HG03066 (cell line): ENCODE data around the gene EDN1.

Experiments
- ATAC-seq: cut with Tn5 transposase; IDR thresholded peaks from one replicate; pipeline ENCODE4 v1.9.1; 2021; ENCODE audit warnings: low read depth; ENCODE audit not compliant: unreplicated experiment

The EDN1 gene

DNA sequence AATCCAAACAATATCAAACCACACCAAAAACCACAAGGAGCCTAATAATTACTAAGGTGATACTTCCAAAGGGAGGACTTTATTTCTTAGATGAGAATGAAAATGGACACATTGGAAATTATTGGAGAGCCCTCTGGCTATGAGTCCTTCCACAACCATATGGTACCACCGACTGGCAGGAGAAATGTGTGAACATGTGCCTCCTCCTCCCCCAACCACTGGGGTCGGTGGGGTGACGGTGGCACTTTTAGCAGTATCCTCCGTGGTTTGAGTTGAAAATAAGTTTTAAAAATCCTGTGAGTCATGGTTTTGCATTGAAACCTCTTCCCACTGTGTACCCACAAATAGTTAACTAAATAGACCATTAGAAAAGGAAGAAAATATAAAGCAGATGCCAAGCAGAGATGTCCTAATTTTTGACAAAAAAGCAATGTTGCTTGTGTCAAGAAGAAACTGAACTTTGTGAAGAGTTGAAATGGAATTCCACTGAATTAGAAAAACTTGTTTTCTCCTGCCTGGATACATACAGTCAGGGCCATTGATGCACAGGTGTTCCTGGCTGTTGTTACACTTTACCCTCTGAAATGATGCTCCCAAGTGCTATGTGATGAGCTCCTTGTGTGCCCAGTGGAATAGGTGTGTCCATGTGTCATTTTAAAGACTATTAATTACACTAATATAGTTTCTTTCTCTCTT is 3.2 kb downstream of the EDN1 start:
- ATAC-seq = no peak

DNA sequence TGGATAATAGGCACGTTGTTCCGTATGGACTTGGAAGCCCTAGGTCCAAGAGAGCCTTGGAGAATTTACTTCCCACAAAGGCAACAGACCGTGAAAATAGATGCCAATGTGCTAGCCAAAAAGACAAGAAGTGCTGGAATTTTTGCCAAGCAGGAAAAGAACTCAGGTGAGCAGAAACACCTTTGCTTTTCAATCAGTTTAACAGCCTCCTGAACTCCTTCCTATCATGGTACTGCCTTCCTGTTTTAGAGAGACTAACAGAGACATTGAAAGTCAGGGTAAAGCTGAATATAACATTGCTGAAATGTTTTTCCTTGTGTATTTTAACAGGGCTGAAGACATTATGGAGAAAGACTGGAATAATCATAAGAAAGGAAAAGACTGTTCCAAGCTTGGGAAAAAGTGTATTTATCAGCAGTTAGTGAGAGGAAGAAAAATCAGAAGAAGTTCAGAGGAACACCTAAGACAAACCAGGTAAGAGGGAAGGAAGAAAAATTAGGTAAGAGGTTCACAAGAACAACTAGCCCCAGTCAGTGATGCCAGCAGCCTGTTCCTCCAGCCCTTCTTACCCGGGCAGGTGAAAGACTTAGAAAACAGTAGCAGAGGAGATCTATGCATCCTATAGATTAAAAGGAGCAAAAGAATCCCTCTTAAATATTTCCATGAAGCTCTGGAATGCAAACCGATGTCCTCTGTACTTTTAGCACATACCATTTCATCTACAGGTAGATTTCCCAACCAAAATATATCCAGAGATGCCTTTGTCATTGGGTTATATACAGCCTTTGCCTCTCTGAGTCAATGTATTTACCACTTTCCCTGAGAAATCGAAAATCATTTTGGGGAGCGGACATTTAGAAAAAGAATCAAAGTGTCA is 4.0 kb downstream of the EDN1 start:
- ATAC-seq = no peak

DNA sequence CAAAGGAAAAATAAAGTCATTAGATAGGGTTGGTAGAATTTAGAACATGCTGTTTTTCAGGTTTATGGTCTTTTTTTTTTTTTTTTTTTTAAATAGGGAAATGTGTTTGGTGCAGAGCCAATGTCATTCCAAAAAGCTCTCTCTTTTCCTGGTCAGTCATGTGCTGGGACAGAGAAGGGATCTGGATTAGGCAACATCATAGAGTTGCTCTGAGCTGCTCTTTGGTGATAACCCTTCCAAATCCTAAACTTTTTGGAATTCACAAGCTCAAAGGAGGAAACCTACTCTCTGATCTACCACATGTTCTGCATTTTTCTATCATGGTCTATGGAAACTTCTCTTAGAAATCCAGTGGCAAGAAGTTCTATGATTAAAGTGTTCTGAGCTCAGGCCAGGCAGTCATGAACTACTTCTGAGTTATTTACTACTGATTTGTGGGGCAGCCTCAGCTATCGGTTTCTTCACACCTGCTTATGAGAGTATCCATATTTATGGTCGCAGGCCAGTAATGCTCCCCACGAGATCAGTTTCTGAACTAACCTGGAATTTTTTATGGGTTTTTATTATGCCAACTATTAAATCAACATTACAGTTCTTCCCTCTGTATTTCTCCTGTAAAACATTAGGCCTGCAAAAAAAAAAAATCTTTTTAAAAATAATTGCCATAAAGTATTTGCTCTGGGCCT is 4.8 kb downstream of the EDN1 start:
- ATAC-seq = no peak

GRCh38 chr6:12295558-12296254 is 5.5 kb downstream of the EDN1 start:
- ATAC-seq = no peak

DNA sequence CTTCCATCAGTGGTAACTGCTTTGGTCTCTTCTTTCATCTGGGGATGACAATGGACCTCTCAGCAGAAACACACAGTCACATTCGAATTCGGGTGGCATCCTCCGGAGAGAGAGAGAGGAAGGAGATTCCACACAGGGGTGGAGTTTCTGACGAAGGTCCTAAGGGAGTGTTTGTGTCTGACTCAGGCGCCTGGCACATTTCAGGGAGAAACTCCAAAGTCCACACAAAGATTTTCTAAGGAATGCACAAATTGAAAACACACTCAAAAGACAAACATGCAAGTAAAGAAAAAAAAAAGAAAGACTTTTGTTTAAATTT is 6.1 kb downstream of the EDN1 start:
- ATAC-seq = no peak

GRCh38 chr6:12296604-12297003 is 6.4 kb downstream of the EDN1 start:
- ATAC-seq = no peak

- no peak for ATAC-seq
Observed at GRCh38 chr6:12297363-12298016, 7.3 kb downstream of the EDN1 start.

DNA sequence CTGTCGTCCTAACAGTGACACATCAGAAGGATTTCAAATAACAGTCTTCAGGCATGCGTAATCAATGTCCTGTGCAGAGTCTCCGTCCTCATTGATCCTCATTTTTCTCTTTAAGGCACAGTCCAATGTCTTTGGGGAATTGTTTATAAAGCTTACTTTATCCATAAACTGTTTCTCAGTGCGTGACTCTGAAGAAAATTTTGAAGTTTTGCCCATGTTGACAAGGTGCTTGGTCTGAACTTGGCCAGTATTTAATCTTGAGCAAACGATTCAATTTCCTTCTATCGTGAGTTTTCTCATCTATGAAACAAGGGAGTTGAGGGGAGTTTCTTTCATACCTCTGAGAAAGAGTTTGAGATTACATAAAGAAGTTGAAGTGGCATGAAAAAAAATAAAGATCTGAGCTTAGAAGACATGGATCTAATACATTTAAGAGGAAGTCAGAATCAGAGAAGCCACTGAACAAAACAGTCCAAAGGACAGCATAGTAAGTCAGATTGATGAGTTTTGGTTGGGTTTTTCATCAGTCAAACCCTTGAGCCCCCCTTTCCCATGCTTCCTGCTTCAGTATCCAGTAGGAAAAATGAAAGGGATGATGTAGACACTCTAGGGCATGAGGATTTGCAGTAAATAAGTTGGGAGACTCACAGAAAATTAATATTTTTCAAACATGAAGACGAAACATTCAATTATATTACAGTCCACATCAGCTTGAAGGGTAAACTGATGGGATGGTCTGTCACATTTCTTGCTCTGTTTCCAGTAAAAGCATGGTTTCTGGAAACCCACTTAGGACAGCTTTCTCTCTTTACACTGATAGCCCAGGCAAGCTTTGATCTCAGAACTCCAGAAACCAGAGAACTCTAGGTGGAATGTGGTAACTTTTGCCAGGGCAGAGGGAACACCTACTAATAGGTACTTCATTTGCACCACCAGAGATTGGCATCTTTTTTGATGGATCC is 8.1 kb downstream of the EDN1 start:
- ATAC-seq = no peak

GRCh38 chr6:12298995-12299394 is 8.8 kb downstream of the EDN1 start:
- no peak for ATAC-seq

DNA sequence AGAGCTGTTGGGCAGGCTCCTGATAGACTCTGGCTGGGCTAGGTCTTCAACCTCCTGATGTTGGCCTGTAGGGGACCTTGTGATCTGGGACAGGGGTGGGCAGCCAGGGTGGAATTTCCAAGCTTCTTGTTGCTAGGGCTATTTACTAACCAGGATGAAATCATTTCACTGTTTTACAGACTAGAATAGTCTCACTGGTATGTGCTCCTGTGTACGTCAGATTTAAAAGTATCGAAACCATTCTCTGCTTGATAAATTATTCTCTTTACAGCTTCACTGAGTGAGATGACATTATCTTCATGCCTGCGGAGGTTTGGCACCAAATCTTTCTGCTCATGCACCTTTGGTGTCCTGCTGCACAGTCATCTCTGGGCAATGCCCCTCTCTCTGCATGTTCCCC is 10.9 kb downstream of the EDN1 start:
- ATAC-seq = no peak

DNA sequence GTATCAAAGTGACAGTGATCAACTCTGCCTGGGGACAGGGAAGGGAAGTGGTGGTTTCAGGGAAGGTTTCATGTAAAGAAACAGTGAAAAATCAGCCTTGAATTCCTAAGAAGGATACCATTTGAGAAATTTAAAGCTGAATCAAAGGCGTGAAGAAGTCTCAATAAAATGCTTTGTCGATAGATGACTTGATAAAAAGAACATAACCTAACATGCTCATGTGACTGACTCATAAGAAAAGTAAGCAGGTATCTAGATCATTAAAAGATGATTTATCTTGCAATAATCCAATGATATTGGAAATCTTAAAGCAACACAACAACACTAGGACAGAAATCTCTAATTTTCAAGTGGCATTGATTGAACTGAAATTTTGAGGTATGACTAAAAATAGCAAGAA is 14.3 kb downstream of the EDN1 start:
- no peak for ATAC-seq

DNA sequence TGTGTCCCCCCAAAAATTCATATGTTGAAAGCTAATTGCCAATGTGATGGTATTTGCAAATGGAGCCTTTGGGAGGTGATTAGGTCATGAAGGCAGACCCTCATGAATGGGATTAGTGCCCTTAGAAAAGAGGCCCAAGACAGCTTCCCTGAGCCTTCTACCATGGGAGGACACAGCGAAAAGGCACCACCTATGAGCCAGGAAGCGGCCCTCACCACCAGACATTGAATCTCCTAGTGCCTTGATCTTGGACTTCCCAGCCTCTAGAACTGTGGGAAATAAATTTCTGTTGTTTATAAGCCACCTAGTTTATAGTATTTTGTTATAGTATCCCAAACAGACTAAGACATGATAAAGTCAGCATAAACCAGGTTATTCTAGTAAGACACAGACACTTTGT is 18.9 kb downstream of the EDN1 start:
- ATAC-seq = no peak

DNA sequence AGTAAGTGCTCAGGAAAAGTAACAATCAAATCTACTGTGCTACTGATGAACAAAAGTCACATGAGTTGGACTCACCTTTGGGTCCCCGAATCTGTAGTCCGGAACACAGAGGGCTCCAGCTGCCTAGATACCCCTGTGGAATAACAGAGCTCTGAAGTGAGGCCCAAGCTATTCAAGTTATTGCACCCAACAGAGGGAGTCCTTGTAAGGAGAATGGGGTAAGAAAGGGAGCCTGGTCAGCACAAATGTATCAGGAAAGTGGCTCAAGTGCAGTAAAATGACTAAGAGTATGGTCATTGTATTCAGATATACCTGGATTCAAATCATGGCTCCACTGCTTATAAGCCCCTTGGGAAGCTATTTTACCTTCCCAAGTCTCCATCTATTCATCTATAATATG is 20.9 kb downstream of the EDN1 start:
- no peak for ATAC-seq

GRCh38 chr6:12312736-12313135 is 22.6 kb downstream of the EDN1 start:
- ATAC-seq = no peak

DNA sequence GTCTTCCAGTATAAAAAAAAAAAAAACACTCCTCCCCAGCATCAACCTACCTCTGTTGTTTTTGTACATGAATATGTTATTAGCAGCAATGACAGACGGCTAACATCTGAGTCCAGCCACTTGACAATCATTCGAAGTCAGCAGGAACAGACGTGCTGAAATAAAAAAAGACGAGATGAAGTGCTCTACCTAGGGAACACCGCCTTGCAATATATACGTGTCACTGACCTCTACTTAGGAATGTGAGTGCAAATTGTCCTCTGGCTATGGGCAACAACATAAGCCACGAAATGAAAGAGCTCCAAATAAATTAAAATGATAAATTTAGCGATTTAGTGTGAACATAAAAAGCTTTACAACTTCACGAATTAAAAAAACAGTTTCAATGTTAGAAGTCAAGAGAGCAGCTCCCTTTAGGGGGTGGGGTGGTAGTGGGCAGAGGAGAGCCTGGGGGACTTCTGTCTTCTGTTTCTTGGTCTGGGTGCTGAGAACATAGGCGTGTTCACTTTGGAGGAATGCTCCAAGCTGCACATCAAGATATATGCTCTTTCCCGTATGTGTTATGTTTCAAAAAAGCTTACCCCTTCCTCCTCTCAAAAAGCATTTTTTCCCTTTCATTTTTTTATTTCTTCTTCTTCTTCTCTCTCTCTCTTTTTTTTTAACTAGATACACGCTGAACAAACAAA is 23.3 kb downstream of the EDN1 start:
- no peak for ATAC-seq

DNA sequence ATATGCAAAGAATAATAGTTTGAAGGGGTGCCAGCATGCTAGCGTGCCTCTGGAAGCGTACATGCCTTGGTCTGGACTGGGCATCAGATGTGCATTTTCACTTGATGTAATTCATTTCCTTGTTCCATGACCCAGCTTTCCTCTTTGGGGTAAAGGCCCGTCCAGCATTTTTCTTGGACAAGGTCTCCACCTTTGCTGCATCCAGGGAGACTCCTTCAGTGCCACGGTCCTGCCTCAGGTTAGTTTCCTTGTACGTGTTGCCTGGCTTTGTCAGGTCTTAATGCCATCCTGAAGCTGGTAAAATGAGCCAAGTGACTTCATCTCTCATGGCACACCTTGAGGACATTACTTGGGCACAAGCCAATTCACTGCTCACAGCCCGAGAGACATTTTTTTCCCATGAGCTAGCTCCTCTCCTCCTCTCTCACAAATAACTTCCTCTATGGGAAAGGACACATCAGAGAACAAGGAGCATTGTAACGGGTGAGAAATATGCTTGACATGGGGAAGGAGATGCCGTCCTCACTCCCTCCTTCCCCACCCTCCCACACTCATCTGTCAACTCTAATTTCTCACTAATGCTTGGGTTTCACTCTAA is 23.9 kb downstream of the EDN1 start:
- no peak for ATAC-seq

GRCh38 chr6:12314751-12315150 is 24.6 kb downstream of the EDN1 start:
- ATAC-seq = no peak

GRCh38 chr6:12315292-12316081 is 25.3 kb downstream of the EDN1 start:
- no peak for ATAC-seq
